VCaP (cell line): ENCODE data around the gene TBC1D2B.

ENCODE experiments used
- H3K27ac ChIP-seq: fragments of 450-650 bp; 2 replicates; pipeline ENCODE4 v1.5.1; 2017
- TF ChIP-seq, protein P1 (sequence below): fragments of 450-650 bp; conservative IDR thresholded peaks from 2 replicates; pipeline ENCODE4 v1.5.1; 2017; ENCODE audit warnings: mild to moderate bottlenecking, moderate library complexity

TBC1D2B gene

GRCh38 chr15:78057803-78058202 lies 19.7 kb downstream of the TBC1D2B start:
- peak overlapping the region; percentile 75 for H3K27ac ChIP-seq
- TF ChIP-seq, protein P1, sequence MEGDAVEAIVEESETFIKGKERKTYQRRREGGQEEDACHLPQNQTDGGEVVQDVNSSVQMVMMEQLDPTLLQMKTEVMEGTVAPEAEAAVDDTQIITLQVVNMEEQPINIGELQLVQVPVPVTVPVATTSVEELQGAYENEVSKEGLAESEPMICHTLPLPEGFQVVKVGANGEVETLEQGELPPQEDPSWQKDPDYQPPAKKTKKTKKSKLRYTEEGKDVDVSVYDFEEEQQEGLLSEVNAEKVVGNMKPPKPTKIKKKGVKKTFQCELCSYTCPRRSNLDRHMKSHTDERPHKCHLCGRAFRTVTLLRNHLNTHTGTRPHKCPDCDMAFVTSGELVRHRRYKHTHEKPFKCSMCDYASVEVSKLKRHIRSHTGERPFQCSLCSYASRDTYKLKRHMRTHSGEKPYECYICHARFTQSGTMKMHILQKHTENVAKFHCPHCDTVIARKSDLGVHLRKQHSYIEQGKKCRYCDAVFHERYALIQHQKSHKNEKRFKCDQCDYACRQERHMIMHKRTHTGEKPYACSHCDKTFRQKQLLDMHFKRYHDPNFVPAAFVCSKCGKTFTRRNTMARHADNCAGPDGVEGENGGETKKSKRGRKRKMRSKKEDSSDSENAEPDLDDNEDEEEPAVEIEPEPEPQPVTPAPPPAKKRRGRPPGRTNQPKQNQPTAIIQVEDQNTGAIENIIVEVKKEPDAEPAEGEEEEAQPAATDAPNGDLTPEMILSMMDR = no peak

- H3K27ac ChIP-seq = peak overlapping the region; percentile 75
- TF ChIP-seq, protein P1 = no peak
These were observed 20.7 kb downstream of the TBC1D2B start for GRCh38 chr15:78056714-78057269.

- peak overlapping the region; percentile 75 for H3K27ac ChIP-seq
- TF ChIP-seq, protein P1 = no peak
These were observed 21.4 kb downstream of the TBC1D2B start for GRCh38 chr15:78055919-78056713.

- TF ChIP-seq, protein P1 = no peak
- H3K27ac ChIP-seq = no peak overlapping the region
These were observed 22.5 kb downstream of the TBC1D2B start for GRCh38 chr15:78054966-78055365.

- TF ChIP-seq, protein P1 = no peak
These were observed 23.0 kb downstream of the TBC1D2B start for GRCh38 chr15:78054518-78054917.

GRCh38 chr15:78052545-78052944 lies 25.0 kb downstream of the TBC1D2B start:
- peak overlapping the region; percentile 63 for H3K27ac ChIP-seq
- TF ChIP-seq, protein P1 = no peak

More at GRCh38 chr15:78054518-78054917, 23.0 kb downstream of the TBC1D2B start:
- H3K27ac ChIP-seq = no peak overlapping the region

DNA sequence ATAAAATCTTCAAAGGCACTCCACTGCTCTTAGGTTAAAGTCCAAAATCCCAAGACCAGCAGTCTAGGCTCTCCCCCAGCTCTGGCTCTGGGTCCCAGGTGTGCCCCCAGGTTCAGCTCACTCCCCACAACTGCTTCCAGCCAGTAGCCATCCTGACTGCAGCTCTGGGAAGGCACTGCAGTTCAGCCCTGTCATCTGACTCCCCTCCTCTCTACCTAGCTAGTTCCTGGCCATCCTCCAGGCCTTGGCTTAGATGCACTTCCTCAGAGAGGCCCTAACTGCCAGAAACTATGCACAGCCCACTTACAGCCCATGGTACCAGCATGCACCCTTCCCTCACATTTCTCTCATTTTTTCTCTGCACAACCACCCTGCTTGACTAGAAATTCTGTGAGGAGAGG lies 25.5 kb downstream of the TBC1D2B start:
- TF ChIP-seq, protein P1 = no peak
- H3K27ac ChIP-seq = peak overlapping the region; percentile 63
